SU-DHL-6 (cell line): ENCODE results near the gene FUBP1.

Experiments used
- CTCF ChIP-seq: fragments of 200-600 bp; sonication (generic); IDR thresholded peaks from one replicate; pipeline ENCODE4 v1.5.1; 2017; ENCODE audit warnings: antibody characterized with exemption, mild to moderate bottlenecking, low read length, moderate library complexity; ENCODE audit not compliant: insufficient read depth, poor library complexity, severe bottlenecking
- EZH2phosphoT487 ChIP-seq: fragments of 200-600 bp; sonication (generic), shearing (Covaris generic); conservative IDR thresholded peaks from 2 replicates; pipeline ENCODE4 v1.6.1; 2018; ENCODE audit warnings: mild to moderate bottlenecking, antibody characterized with exemption, low read length, moderate library complexity, mixed read lengths

- TF ChIP-seq CTCF (no peak), EZH2phosphoT487 (no peak)
Measured at GRCh38 chr1:77958391-77958790, 20.5 kb downstream of the FUBP1 start.
